ENCODE data around the gene PXYLP1. TPM values are rescaled to one million over a fixed set of nuclear protein-coding genes. Genes with fewer than 3 reads are reported as not detected.

Gene PXYLP1
- total RNA-seq, 3 donors from 2014 or later (not counting 1 experiment from before 2014, with no cell fraction given): 13.0 to 32.4 (median 21.7) TPM

GRCh38 chr3:141240687-141241615 lies 9.3 kb downstream of the PXYLP1 start:
- H3K4me1 ChIP-seq (ENCODE audit: control insufficient read depth, insufficient read depth, low read length): peaks cover 12% of the 10 kb centered on the region
- no peaks in the 10 kb centered on the region for H3K27me3 ChIP-seq (ENCODE audit: control insufficient read depth, insufficient read depth, low read length)
- no peaks in the 10 kb centered on the region for H3K27me3 Mint-ChIP-seq (ENCODE audit: low read depth in 2 of 2)
- H3K9me3 ChIP-seq (ENCODE audit: control insufficient read depth, insufficient read depth, low read length): no peaks in the 10 kb centered on the region
- TF ChIP-seq CTCF (IDR thresholded peaks at IDR 0.05): no peak
- H3K36me3 ChIP-seq (ENCODE audit: control insufficient read depth, insufficient read depth, low read length): no peaks in the 10 kb centered on the region
- H3K4me3 ChIP-seq (ENCODE audit: low read length): no peak overlapping the region
- H3K9me3 Mint-ChIP-seq: no peaks in the 10 kb centered on the region
- H3K4me1 Mint-ChIP-seq: peaks cover 33 to 42% of the 10 kb centered on the region in 2 donors
- H3K27ac ChIP-seq (ENCODE audit: low read length): no peak overlapping the region
- intact Hi-C loops (cut with micrococcal nuclease): no loop called here
- ATAC-seq (no peak), DNase-seq (no peak)
- H3K27ac Mint-ChIP-seq: no peak overlapping the region
- no peak overlapping the region for H3K4me3 Mint-ChIP-seq
- WGBS (ENCODE audit: insufficient coverage): 73% methylated on average over 2 of the region's 5 CpGs
- no peaks in the 10 kb centered on the region for H3K36me3 Mint-ChIP-seq

- Histone ChIP-seq H3K27me3 (ENCODE audit: control insufficient read depth, insufficient read depth, low read length) (no peaks in the 10 kb centered on the region), H3K4me3 (ENCODE audit: low read length) (no peak overlapping the region), H3K4me1 (ENCODE audit: control insufficient read depth, insufficient read depth, low read length) (peaks cover 10% of the 10 kb centered on the region), H3K36me3 (ENCODE audit: control insufficient read depth, insufficient read depth, low read length) (no peaks in the 10 kb centered on the region), H3K27ac (ENCODE audit: low read length) (no peak overlapping the region), H3K9me3 (ENCODE audit: control insufficient read depth, insufficient read depth, low read length) (no peaks in the 10 kb centered on the region)
- ATAC-seq: no peak
- Mint-ChIP-seq H3K9me3 (no peaks in the 10 kb centered on the region), H3K4me3 (no peak overlapping the region), H3K27ac (no peak overlapping the region), H3K36me3 (no peaks in the 10 kb centered on the region), H3K4me1 (peaks cover 37 to 41% of the 10 kb centered on the region in 2 donors), H3K27me3 (ENCODE audit: low read depth in 2 of 2) (no peaks in the 10 kb centered on the region)
- 88% methylated on average over 12 of the region's 12 CpGs for WGBS (ENCODE audit: insufficient coverage)
- intact Hi-C loops (cut with micrococcal nuclease): no loop called here
- no peak for DNase-seq
- TF ChIP-seq CTCF (IDR thresholded peaks at IDR 0.05): no peak
Observed at GRCh38 chr3:141241616-141242376, 10.2 kb downstream of the PXYLP1 start.

- Mint-ChIP-seq H3K9me3 (no peaks in the 10 kb centered on the region), H3K4me1 (peaks cover 34 to 38% of the 10 kb centered on the region in 2 donors), H3K27me3 (ENCODE audit: low read depth in 2 of 2) (no peaks in the 10 kb centered on the region), H3K36me3 (no peaks in the 10 kb centered on the region), H3K27ac (no peak overlapping the region), H3K4me3 (no peak overlapping the region)
- intact Hi-C loops (cut with micrococcal nuclease): no loop called here
- no peaks in the 10 kb centered on the region for H3K27me3 ChIP-seq (ENCODE audit: control insufficient read depth, insufficient read depth, low read length)
- H3K27ac ChIP-seq (ENCODE audit: low read length): no peak overlapping the region
- DNase-seq (no peak), ATAC-seq (no peak)
- H3K4me3 ChIP-seq (ENCODE audit: low read length): no peak overlapping the region
- WGBS (ENCODE audit: insufficient coverage): 91% methylated on average over 4 of the region's 5 CpGs
- peaks cover 9% of the 10 kb centered on the region for H3K4me1 ChIP-seq (ENCODE audit: control insufficient read depth, insufficient read depth, low read length)
- no peaks in the 10 kb centered on the region for H3K9me3 ChIP-seq (ENCODE audit: control insufficient read depth, insufficient read depth, low read length)
- no peak for TF ChIP-seq CTCF (IDR thresholded peaks at IDR 0.05)
- no peaks in the 10 kb centered on the region for H3K36me3 ChIP-seq (ENCODE audit: control insufficient read depth, insufficient read depth, low read length)
Observed at GRCh38 chr3:141242377-141243092, 10.9 kb downstream of the PXYLP1 start.
